Kidney epithelial cell (primary cell): ENCODE measurements around the gene LIF. TPM values are rescaled to one million over a fixed set of nuclear protein-coding genes. Genes with fewer than 3 reads are reported as not detected.

Experiments used
- DNase-seq: peaks from one replicate; pipeline ENCODE4 v3.0.0-alpha.2; 2010; ENCODE audit warnings: low read depth
- H3K27me3 ChIP-seq: 2 replicates; pipeline ENCODE4 v1.6.0; 2011; ENCODE audit warnings: low read length; ENCODE audit not compliant: control insufficient read depth, insufficient read depth
- H3K36me3 ChIP-seq: 2 replicates; pipeline ENCODE4 v1.5.1; 2011; ENCODE audit warnings: low read length; ENCODE audit not compliant: control insufficient read depth, insufficient read depth
- H3K4me3 ChIP-seq: 2 replicates; pipeline ENCODE4 v1.5.1; 2011; ENCODE audit warnings: low read depth, mild to moderate bottlenecking, control low read depth, low read length
- CTCF ChIP-seq: IDR thresholded peaks from 2 replicates; pipeline ENCODE4 v1.5.1; 2011; ENCODE audit warnings: mild to moderate bottlenecking, moderate library complexity, low read length, control low read depth, inconsistent platforms; ENCODE audit not compliant: insufficient read depth, poor library complexity, severe bottlenecking
- total RNA-seq: library from RNA; depleted of rRNA; stranded (reverse); fragments of >200 nt; gene quantifications from 2 replicates; pipeline ENCODE4 v1.2.3, GENCODE V29; 2015

Gene LIF
- total RNA-seq, 1 donor from 2014 or later: 112 TPM

DNA sequence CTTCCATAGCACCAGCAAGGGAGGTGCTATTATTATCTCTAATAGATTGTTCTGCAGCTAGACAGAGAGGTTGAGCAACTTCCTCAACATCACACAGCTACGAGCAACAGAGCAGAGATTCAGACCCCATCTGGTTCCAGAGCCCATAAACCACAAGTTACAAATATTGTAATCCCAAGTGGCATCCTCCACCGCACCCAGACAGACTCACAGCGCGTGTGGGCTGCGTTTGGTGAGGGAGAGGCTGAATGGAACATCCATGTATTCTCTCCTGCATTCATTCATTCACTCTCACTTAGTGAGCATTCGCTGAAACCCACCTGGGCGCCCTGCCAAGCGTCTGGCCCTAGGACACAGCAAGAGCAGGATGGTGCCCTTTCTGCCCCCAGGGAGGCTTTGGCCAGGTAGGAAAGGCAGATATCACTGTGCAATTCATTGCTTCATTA lies 33.5 kb downstream of the LIF start:
- Histone ChIP-seq H3K4me3 (no peak overlapping the region), H3K27me3 (no peaks in the 10 kb centered on the region), H3K36me3 (no peaks in the 10 kb centered on the region)
- TF ChIP-seq CTCF: no peak
- no peak for DNase-seq

DNA sequence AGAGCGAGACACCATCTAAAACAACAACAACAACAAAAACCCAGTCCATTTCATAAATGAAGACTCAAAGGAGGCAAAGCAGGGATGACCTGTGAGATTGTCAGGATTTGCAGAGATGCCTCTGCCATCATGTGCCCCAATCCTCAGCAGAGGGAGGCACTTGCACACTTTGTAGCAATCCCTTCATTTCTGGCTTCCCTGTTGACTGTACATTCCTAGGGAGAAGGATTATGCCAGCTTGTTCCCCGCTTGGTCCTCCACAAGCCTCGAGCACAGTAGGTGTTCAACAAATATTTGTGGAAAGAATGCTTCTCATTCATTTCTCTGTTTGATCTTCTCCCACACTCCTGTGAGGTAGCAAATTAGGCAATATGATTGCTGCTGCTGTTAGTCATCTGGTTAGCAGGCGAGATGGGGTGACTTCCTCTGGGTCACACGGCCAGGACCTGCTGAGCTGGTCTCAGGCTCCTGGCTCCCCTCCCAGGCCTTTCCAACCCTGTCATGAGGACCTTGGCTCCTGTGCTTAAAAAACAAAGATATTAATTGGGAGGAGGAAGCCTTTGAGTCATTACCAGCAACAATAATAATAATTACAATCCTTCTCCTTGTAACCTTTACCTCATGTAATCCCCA lies 34.1 kb downstream of the LIF start:
- Histone ChIP-seq H3K36me3 (no peaks in the 10 kb centered on the region), H3K27me3 (no peaks in the 10 kb centered on the region), H3K4me3 (no peak overlapping the region)
- no peak for TF ChIP-seq CTCF
- peak; percentile 98 for DNase-seq

DNA sequence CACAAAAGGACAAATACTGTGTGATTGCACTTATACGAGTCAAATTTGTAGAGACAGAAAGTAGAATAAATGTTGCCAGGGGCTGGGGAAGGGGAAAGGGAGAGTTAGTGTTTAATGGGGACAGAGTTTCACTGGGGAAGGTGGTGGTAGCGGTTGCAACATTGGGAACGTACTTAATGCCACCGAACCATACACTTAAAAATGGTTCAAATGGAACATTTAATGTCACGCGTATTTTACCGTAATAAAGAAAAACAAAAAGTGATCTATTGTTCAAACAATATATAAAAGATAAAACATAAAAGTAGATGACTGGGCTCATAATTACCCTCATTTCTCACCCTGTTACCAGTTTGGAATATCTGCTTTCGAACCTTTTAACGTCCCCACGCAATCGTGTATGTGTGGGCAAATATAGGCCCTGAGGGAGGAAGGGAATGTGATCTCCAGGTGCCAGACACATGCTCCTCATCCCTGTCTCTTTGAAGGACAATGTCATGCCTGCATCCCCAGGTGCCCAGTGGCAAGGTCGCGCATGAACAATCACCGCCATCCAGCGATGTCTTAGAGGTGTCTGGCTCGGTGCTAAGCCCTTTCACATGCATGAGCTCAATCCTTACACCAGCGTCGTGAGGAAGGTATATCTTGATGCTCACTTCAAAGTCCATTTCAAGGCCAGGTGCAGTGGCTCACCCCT lies 35.3 kb downstream of the LIF start:
- DNase-seq: no peak
- H3K4me3 ChIP-seq: no peak overlapping the region

DNA sequence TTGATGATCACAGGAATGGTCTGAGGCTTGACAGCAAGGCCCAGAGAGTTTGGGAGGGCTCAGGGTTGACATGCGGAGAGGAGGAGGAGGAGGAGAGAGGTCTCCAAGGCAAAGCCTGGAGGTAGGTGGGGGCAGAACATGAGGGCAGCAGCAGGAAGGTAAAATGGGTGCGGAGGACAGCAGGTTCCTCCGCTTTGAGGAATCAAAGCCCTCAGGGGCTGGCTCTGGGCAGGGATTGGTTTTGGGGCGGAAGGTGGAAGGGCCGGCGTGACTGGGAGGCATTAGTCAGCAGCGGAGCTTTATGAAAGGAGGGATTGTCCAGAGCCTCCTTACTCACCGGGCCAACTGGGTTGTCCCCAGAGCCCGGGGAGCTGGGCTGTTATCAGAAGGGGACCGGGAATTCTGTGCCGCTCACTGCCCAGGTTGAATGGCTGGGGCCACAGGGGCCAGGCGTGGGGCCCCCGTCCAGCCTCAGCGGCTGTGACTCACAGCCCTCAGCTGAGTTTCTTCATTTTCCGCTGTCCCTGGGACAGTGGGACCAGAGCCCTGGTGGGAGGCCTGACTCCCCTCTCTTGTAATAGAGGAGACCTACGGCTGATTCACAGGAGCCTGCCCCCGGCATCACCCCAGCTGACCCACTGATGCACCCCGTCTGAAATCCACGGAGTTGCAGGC lies 36.2 kb downstream of the LIF start:
- no peak overlapping the region for H3K4me3 ChIP-seq
- peak; percentile 69 for DNase-seq
- no peaks in the 10 kb centered on the region for H3K36me3 ChIP-seq
- TF ChIP-seq CTCF: no peak
- H3K27me3 ChIP-seq: no peaks in the 10 kb centered on the region

More for the DNA sequence above, 35.3 kb downstream of the LIF start:
- TF ChIP-seq CTCF: no peak
- no peaks in the 10 kb centered on the region for H3K27me3 ChIP-seq
- H3K36me3 ChIP-seq: no peaks in the 10 kb centered on the region

GRCh38 chr22:30209642-30210041 lies 36.9 kb downstream of the LIF start:
- no peak for DNase-seq
- Histone ChIP-seq H3K4me3 (no peak overlapping the region), H3K27me3 (no peaks in the 10 kb centered on the region), H3K36me3 (no peaks in the 10 kb centered on the region)
- no peak for TF ChIP-seq CTCF
